Medulla oblongata (tissue), 1 donor: ENCODE data around the gene EFTUD2.
"Not testable (repeated sequence)": the region's sequence is repeated elsewhere in the genome, so short reads cannot be mapped to it uniquely, and the experiment has no call there.

Experiments
- DNase-seq: peaks from one replicate; pipeline ENCODE4 v3.0.0-alpha.2; 2015; ENCODE audit errors: extremely low spot score

The EFTUD2 gene

DNA sequence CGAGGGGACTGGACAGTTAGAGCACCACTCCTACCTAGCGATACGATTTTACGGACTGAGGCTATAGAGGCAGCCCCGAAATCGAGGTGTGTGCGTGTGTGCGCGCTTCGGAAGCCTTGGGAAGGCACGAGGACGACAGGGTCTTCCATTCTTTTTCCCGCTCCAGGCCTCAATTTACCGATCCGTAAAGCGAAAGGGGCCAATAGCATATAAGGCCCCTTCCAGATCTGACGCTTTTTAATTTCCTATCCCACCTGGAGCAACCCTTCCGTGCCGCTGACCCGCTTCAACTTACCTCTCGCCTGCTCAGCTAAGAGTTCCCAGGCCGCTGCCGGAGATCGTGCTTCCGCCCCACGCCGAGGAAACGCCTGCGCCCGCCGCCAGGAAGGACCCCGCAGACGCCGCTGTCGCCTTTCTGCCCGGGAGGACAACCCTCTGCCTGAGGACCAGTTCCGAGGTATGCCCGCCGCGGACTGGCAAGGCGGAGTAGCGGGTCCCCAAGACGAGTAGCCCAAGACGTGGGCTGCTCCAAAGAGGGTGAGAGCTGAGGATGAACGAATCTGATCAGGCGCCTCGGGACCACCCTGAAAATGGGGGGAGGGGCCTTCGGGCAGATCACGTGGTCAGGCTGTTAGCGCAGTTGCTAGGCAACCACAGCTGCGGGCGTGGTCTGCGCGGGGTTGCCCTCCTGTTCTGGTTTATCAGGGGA is at the start of gene EFTUD2:
EFTUD2 (minus strand) TSS at position 372 of the 709 bp plus-strand sequence. CDS start 4,924 bp downstream, outside the sequence.
- peak; percentile 91 for DNase-seq

DNA sequence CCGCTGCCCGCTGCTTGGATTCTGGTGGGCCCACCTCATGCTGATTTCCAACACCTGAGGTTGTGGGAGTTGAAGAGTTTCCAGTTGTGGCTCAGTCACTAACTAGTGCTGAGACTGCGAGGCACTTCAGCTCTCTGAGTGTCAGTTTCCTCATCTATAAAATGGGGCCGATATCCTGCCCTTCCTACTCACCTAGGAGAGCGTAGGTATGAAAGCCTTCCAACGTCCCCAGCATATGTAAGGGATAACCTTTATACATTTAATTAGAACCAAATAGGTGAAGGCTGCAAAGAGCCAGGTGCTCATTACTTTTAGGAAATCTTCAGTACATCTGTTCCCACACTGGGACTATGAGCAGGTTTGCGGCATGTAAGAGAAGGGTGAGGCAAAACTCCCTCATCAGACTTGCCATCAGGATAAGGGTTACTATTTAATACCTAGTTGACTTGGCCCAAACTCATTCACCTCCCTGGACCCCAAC is 49.1 kb upstream of the EFTUD2 start:
- DNase-seq = no peak

GRCh38 chr17:44947461-44948314 is 48.4 kb upstream of the EFTUD2 start, which contains the start of gene KIF18B:
Gene KIF18B (minus strand): TSS chr17:44947773. CDS start chr17:44936344, 11,429 bp downstream.
- peak; percentile 92 for DNase-seq

DNA sequence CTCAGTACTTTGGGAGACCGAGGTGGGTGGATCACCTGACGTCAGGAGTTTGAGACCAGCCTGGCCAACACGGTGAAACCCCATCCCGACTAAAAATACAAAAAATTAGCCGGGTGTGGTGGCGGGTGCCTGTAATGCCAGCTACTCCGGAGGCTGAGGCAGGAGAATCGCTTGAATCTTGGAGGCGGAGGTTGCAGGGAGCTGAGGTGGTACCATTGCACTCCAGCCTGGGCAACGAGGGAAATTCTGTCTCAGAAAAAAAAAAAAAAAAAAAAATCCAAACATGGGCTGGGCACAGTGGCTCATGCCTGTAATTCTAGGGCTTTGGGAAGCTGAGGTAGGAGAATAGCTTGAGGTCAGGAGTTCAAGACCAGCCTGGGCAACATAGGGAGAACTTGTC is 46.4 kb upstream of the EFTUD2 start:
- not testable (repeated sequence) for DNase-seq

- DNase-seq = no peak
These were observed 43.2 kb upstream of the EFTUD2 start for GRCh38 chr17:44942456-44942855.

GRCh38 chr17:44941712-44942331 is 42.6 kb upstream of the EFTUD2 start:
- no peak for DNase-seq

DNA sequence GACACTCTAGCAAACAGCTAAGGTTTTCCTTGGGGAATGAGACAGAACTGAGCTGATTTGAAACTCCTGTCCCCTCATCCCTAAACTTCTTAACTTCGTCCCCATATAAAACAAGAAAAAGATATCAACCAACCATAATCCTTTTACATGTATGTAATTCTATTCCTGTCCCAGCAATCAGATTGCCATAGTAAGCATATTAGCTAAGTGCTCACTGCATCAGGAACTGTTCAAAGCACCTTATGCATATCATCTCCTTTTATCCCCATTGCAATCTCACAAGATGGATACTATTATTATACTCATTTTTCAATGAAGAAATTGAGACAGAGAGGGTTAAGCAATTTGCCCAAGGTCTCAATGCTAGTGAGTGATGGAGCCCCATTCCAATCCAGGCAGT is 41.5 kb upstream of the EFTUD2 start:
- no peak for DNase-seq

- no peak for DNase-seq
These were observed 41.1 kb upstream of the EFTUD2 start for GRCh38 chr17:44940317-44940716.

DNA sequence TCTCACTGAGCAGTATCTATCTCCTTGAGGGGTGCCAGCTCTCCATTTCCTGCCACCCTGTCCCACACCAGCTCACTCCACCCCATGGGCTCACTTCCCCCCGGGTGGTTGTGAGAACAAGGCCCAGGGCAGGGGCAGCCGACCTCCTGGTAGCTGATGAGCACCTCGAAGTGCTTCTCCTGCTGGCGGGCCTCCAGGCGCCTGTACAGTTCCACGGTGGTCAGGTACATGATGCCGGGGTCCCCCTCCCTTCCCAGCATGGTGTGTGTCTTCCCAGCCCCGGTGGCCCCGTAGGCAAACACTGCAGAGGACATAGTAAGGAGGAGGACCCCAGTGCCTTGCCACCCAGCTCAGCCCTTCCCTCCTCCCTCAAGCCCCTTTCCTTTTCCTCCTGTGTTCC is 35.9 kb upstream of the EFTUD2 start:
- DNase-seq = no peak

- no peak for DNase-seq
These were observed 35.5 kb upstream of the EFTUD2 start for GRCh38 chr17:44934745-44935105.

GRCh38 chr17:44933824-44934744 is 34.8 kb upstream of the EFTUD2 start:
- DNase-seq = no peak

- no peak for DNase-seq
These were observed 33.5 kb upstream of the EFTUD2 start for GRCh38 chr17:44932787-44933097.

- DNase-seq = no peak
These were observed 33.0 kb upstream of the EFTUD2 start for GRCh38 chr17:44932096-44932786.

- DNase-seq = no peak
These were observed 32.1 kb upstream of the EFTUD2 start for GRCh38 chr17:44931376-44931775.

GRCh38 chr17:44930667-44931066 is 31.4 kb upstream of the EFTUD2 start:
- DNase-seq = no peak

DNA sequence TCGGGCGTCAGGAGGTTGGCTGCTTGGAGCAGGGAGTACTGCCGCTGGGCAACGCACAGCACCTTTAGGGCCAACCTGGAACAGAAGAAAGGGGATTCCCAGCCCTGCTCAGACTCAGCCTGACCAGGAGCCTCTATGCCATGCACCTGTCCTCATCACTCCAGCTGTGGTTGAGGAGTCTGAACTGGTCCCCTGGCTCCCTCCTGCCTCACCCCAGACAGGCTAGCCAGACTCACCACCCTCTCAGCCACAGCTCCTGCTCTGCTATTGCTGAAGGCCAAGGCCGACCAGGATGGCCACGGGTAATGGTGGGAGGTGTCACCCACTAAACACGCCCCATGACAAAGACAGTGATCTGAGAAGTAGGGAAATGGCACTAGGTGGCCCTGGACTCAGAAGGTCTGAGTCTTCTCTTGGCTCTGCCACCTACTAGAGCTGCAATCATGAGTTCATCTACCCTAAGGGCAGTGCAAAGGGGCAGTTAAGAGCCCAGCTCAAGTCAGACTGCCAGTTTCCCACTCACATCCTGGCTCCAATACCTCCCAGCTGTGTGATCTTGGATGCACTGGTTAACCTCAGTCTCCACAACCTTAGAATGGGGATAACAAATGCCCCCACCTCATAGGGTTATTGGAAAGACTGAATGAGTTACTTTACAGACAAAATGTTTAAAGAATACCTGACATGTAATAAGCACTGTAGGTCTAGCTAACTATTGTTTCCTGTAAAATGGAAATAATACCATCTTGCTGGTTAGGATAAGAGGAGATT is 29.9 kb upstream of the EFTUD2 start:
- no peak for DNase-seq

GRCh38 chr17:44928136-44928535 is 28.9 kb upstream of the EFTUD2 start:
- no peak for DNase-seq

GRCh38 chr17:44927696-44928095 is 28.5 kb upstream of the EFTUD2 start:
- no peak for DNase-seq

- DNase-seq = no peak
These were observed 27.7 kb upstream of the EFTUD2 start for GRCh38 chr17:44926821-44927525.
